Measurements from ENCODE around the gene ZFYVE28. TPM values are rescaled to one million over a fixed set of nuclear protein-coding genes. Genes with fewer than 3 reads are reported as not detected.
A peak's percentile ranks its signal among the peaks of the same experiment; 100 is the strongest.

ZFYVE28 gene
- polyA plus RNA-seq, 1 of the 3 experiments (the other 2 are of a cell fraction): 3.2 TPM

GRCh38 chr4:2262145-2262943 is 156.1 kb downstream of the ZFYVE28 start (continued):
- TF ChIP-seq REST (IDR thresholded peaks at IDR 0.05; ENCODE audit: low read depth, low read length): no peak
- TF ChIP-seq FOSL2 (IDR thresholded peaks at IDR 0.05; ENCODE audit: borderline replicate concordance, low read depth): no peak
- TF ChIP-seq CTCF (IDR thresholded peaks at IDR 0.05): no peak
- TF ChIP-seq TAF1 (IDR thresholded peaks at IDR 0.05; ENCODE audit: borderline replicate concordance, low read depth, low read length): peak; percentile 63
- no peak for TF ChIP-seq ZBTB33 (IDR thresholded peaks at IDR 0.05; ENCODE audit: borderline replicate concordance, low read depth)
- TF ChIP-seq USF2 (IDR thresholded peaks at IDR 0.05; ENCODE audit: borderline replicate concordance, low read depth, low read length): no peak
- no peak for TF ChIP-seq TEAD4 (IDR thresholded peaks at IDR 0.05; ENCODE audit: borderline replicate concordance, insufficient read depth)
- TF ChIP-seq RAD21 (IDR thresholded peaks at IDR 0.05; ENCODE audit: low read length): no peak; the same call in 1 of the 2 replicates
- TF ChIP-seq PBX3 (IDR thresholded peaks at IDR 0.05): peak; percentile 99

Data from SK-N-SH (cell line).